Glomerular endothelial cell (primary cell): ENCODE measurements around the gene EXOC3L4. TPM values are rescaled to one million over a fixed set of nuclear protein-coding genes. Genes with fewer than 3 reads are reported as not detected.
"Not testable (repeated sequence)": the region's sequence is repeated elsewhere in the genome, so short reads cannot be mapped to it uniquely, and the experiment has no call there.

ENCODE experiments used
- DNase-seq: peaks from one replicate; pipeline ENCODE4 v3.0.0-alpha.2; 2011; ENCODE audit warnings: low read depth, low spot score; ENCODE audit errors: extremely low read depth
- total RNA-seq: library from RNA; depleted of rRNA; stranded (reverse); fragments of >200 nt; gene quantifications from 2 replicates; pipeline ENCODE4 v1.2.3, GENCODE V29; 2015

EXOC3L4 gene
- total RNA-seq, 1 donor from 2014 or later, result not detected

DNA sequence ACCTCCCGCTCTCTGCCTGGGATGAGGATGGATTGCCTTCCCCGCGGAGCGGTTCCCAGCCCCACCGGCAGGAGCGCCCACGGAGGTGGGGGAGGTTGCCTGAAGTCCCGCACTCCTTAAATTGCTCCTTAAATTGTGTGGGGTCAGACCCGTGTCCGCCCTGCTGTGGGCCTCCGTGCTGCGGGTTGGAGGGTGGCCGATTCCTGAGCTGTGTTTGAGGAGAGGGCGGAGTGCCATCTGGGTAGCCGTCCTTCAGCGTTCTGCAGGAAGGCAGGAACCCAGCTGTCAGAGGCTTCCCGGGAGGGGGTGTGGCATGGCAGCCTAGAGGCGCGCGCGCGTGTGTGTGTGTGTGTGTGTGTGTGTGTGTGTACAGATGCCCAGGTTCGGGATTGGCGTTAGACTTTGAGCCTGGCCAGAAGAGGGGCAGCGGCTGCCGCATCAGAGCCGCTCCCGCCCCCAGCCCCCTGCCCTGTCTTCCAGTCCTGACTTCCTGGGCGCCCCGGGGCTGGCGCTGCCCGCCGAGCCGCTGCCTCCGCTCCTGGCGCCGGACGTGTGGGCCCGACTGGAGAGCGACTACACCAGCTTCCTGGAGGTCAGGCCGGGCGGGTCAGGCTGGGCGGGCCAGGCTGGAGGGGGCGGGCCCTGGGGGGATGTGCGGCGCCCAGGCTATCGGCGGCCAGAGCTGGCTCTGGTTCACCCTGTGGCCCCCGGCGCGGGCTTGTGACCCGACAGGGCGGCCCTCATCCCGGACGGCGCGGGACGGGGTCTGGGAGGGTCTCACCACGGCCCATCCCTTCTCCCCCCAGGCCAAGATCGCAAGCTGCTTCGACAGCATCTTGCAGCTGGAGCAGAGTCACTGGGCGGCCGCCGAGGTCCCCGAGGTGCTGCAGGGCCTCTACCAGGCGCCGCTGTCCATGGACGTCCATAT, 9.2 kb downstream of the EXOC3L4 start:
- DNase-seq, result no peak

DNA sequence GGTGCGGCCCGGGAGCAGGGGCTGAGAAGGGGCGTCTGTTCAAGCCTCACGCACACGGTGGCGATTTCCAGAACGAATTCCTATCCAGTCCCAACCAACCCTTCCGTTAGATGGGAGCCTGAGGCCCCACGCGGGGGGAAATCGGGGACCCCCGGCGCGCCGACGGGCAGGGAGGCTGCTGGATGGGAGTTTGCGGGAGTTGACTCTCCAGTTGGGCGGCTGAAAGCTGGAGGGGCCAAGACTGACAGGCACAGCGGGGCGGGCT, 9.8 kb downstream of the EXOC3L4 start:
- DNase-seq, result no peak

GRCh38 chr14:103104654-103105452, 10.3 kb downstream of the EXOC3L4 start:
- no peak for DNase-seq

DNA sequence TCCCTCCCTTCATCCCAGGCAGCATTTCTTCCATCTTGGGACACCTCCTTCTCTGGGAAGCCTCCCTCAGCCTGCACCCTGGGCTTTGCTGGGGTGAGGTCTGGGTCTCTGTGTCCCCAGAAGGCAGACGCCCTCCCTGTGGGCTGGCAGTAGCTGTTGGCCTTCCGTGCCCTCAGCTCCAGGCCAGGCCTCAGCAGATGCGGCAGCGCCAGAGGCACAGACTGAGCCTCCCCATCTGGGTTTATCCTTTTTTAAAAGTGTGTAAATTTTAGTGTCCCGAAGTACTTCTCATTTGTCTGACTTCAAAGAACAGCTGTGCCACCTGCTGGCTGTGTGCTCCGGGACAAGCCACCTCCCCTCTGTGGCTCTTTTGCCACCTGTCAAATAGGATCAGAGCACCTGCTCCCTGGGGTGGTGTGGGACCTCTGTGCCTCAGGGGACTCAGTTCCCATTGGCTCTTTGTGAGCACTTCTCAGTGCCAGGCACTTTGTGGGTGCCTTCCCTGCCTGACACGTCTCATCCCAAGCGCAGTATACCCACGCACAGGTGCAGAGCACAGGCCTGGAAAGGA, 11.1 kb downstream of the EXOC3L4 start:
- DNase-seq, result no peak

GRCh38 chr14:103107455-103107854, 12.9 kb downstream of the EXOC3L4 start:
- no peak for DNase-seq

DNA sequence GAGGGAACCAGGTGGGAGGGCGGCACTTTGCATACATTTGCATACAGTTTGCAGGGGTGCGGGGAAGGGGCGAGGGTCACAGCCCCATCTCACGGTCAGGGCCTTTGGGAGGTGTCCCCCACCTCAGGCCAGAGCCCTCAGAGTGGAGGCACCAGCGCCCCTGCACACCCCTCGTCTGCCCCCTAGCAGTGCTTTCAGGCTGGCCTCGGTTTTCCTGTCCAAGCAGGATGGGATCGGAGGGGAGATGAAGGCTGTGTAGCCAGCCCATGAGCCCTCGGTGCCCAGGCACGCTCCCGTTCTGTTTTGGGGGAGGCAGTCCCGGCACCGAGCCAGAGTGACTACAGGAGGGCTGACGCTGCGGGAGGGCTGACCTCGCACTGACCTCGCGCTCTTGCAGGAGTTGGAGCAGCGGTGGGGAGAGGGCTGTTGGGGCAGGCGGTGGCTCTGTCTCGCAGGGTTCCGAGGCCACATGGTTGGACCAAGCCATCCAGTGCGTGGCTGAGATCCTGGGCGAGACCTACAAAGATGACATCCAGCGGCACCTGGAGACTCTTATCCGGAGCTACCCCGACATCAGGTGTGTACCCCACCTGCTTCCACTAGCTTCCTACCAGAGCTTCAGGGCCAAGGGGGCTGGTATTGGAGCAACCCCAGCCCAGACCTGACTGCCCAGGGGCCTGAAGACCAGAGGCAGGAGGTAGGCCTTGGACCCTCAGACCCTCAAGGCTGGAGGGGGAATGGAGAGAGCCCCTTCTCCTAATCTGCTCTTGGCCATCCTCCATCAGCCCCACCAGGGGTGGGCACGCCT, 13.6 kb downstream of the EXOC3L4 start:
- no peak for DNase-seq

GRCh38 chr14:103108749-103109207, 14.3 kb downstream of the EXOC3L4 start:
- no peak for DNase-seq

- no peak for DNase-seq
Measured at GRCh38 chr14:103109535-103110441, 15.3 kb downstream of the EXOC3L4 start.

GRCh38 chr14:103110681-103111231, 16.2 kb downstream of the EXOC3L4 start:
- DNase-seq, result no peak

GRCh38 chr14:103111232-103111868, 16.8 kb downstream of the EXOC3L4 start:
- DNase-seq, result no peak

- no peak for DNase-seq
Measured at GRCh38 chr14:103112400-103113243, 18.1 kb downstream of the EXOC3L4 start.

DNA sequence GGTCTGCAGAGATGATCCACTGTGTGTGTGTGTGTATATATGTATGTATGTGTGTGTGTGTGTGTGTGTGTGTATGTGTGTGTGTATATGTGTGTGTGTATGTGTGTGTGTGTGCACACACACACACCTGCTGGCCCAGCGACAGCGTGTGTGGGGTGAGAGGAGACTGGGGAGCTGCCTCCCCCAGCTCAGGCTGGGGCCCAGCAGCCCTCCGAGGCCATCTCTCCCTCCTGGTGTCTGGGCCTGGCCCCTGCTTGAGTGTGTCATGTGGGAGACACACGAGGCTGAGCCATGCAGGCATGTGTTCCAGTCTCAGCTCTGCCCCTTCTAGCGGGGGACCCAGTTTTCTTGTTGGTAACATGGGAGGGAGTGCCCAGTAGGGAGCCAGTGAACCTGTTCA, 18.8 kb downstream of the EXOC3L4 start:
- DNase-seq, result no peak

DNA sequence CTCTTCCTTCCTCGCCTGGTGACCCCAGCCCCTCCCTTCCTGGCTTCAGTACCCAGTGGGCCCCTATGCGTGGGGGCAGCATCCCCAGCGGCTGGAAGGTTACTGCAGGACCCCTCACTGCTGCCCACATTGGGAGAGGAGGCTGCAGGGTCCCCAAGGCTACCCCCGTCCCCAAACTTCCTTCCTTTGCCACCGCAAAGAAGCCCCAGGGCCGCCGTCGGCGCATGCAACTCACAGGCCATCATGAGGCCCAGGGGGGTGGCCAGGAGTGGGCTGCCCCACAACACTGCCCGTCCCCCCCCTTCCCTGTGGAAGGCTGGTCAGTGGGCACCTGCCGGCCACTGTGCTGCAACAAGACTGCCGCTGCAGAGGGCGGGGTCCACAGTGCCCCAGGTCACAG, 19.2 kb downstream of the EXOC3L4 start:
- DNase-seq, result no peak

DNA sequence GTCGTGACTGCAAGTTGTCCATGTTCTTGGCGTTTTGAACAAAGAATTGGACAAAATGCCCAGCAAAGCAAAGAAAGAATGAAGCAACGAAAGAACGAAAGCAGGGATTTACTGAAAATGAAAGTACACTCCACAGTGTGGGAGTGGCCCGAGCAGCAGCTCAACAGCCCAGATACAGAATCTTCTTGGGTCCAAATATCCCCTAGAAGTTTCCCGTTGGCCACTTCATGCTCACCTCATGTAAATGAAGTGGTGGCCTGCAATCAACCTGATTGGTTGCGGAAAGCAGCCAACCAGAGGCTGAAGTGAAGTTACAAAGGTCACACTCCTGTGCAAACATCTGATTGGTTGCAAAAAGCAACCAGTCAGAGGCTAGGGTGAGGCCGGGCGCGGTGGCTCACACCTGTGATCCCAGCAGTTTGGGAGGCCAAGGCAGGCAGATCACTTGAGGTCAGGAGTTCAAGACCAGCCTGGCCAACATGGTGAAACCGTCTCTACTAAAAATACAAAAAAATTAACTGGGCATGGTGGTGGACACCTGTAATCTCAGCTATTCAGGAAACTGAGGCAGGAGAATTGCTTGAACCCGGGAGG, 20.7 kb downstream of the EXOC3L4 start:
- not testable (repeated sequence) for DNase-seq

- DNase-seq, result no peak
Measured at GRCh38 chr14:103115845-103116572, 21.5 kb downstream of the EXOC3L4 start.

GRCh38 chr14:103116636-103117035, 22.1 kb downstream of the EXOC3L4 start:
- no peak for DNase-seq

GRCh38 chr14:103117499-103117898, 23.0 kb downstream of the EXOC3L4 start:
- not testable (repeated sequence) for DNase-seq
